IPS-NIHi11 (cell line): ENCODE measurements around the gene MPPED2.

Source experiments
- DNase-seq: peaks from one replicate; pipeline ENCODE4 v3.0.0; 2012; ENCODE audit warnings: mixed read lengths, low spot score

The MPPED2 gene

DNA sequence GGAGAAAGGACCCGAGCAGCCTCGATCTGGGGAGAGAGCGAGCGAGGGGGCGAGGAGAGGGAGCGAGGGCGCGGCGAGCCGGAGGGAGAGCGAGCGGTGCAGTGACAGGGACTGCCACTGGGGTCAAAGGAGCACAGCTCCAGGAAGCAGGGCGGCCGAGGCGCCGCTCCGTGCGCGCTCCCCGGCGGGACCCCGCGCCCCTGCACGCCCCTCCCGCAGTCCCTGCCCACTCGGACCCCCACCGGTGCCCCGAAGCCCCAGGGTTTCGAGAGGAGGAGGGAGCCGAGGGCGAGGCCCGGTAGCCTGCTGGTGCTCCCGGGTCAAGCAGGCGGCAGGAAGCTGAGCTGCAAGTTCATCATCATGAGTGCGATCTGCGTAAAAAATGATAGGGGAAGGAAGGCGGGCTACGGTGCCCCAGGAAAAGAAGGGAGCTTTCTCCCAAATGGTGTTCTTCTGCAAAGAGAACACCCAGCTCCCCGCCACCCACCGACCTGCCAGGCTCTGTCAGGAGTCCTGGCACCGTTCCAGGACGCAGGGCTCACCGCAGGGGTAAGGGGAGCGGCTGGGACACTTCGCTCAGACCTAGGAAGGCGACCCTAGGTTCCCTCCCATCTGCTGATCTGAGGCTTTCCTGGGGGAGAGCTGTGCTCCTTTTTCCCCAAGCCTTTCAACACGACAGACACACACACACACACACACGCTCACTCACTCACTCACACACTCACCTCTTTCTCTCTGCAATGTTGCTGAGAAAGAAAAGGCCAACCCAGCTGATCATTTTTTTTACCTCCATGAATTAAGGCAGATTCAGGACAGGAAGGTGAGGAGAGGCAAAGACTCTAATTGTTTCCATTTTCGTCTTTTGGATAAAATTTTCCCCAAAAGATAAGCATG is at the start of gene MPPED2:
MPPED2 (minus strand) TSS at position 103 of the 894 bp plus-strand sequence. CDS start 5,980 bp downstream, outside the sequence.
- DNase-seq: peak; percentile 83

DNA sequence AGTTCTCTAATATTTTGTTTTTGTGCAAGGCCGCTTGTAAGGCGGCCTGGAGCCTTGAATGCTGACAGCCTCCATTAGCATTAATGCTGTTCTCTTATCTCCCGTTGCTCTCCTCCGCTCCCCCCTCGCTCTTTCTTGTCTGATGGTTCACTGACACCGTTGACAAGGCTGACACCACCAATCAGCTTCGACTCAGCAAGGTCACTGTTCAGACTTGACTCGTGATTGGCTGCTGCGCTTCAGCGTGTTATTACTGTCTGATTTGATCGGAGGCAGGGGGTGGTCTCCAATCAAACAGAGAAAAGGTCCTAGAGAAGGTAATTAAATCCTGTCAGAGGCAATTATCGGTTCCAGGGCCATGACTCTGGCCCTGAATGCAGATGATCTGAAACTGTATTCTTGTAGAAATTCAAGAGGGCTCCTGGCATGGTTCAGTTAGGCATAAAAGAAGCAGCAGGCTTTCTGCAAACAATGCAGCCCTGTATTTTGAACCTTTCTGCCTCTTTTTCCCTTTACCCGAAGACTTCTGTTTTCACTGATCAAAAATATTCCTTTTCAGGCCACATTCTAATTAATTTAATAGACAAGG is 49.3 kb upstream of the MPPED2 start:
- peak; percentile 80 for DNase-seq

- no peak for DNase-seq
Observed at GRCh38 chr11:30631148-30631547, 45.0 kb upstream of the MPPED2 start.

- no peak for DNase-seq
Observed at GRCh38 chr11:30619767-30620166, 33.6 kb upstream of the MPPED2 start.

DNA sequence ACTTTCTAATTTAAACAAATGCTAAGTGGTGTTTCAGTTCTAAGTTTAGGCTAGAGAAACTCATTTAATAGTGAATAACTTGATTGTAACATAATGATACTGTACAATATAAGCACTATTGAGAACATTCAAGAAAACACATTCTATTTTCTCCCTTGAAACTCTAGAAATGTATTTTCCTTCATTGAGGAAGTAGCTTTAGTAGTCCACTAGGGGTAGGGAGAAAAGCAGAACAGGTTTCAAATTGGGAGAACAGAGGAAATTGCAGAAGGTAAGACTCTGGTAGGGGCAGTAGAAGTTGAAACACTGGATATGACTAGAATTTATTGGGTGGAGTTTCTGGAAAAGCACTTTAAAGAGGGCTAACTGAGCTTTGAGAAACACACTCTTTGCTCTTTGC is 31.6 kb upstream of the MPPED2 start:
- no peak for DNase-seq

DNA sequence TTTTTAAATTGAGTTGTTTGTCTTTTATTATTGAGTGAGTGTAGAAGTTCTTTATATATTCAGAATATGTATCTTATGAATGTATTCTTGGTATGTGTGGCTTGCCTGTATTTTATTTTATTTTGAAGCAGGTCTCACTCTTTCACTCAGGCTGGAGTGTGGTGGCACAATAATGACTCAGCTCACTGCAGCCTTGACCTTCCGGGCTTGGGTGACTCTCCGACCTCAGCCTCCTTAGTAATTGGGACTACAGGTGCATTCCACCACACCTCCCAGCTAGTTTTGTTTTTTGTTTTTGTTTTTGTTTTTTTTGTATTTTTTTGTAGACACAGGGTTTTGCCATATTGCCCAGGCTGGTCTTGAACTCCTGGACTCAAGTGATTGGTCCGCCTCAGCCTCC is 24.5 kb upstream of the MPPED2 start:
- DNase-seq: no peak

DNA sequence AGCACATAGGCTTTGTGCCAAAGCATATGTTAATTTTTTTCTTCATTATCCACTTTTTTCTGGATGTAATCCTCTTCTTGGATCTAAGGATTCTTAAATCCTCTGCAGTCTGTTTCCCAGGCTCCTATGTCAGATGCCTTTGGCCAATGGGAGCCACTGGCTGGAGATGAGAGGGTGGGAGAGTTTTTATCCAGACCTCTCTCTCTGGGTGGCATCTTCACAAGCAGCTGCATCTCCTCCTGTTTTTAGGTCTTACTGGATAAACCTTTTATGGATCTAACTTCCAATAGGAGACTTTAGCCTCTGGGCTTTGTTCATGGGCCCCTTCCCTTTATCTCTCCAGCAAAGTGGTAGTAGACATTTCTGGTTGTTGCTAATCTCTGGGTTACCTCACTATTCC is 22.4 kb upstream of the MPPED2 start:
- DNase-seq: no peak

GRCh38 chr11:30605036-30605605 is 19.0 kb upstream of the MPPED2 start:
- DNase-seq: no peak

DNA sequence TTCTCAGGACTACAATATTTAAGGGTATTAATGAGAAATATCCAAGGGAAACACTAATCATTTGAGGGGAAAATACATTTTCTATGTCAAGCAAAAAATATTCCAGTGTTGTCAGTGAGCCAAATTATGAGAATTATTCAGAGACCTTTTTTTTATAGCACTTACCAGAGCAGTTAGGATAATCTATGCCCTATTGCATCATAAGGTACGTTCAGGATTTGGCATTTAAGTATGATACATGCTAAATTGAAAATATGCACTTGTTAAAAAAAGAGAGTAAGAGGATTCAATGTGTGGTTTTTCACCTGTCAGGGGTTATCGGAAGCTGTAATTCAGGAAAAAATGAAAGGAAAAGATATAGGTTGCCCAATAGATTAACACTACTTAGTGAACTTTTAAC is 17.2 kb upstream of the MPPED2 start:
- DNase-seq: no peak

DNA sequence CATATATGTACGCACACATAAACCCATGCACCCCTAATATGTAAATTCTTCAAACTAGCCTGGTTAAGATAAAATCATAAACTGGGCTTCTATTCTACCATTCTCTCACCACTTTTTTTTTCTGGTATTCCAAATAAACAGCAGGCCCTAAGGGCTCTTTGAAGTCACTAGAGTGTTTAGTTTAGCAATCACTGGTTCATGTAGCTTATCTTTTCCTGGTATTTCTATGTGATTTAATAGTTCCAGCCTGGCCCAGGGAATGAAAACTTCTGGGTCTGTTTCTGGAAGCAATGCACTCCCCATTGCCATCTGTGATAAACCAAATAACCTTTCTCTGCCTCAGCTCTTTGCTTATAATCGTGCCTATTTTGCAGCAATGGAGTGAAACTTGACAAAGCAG is 10.7 kb upstream of the MPPED2 start:
- no peak for DNase-seq

- DNase-seq: peak; percentile 12
Observed at GRCh38 chr11:30595934-30596333, 9.8 kb upstream of the MPPED2 start.

DNA sequence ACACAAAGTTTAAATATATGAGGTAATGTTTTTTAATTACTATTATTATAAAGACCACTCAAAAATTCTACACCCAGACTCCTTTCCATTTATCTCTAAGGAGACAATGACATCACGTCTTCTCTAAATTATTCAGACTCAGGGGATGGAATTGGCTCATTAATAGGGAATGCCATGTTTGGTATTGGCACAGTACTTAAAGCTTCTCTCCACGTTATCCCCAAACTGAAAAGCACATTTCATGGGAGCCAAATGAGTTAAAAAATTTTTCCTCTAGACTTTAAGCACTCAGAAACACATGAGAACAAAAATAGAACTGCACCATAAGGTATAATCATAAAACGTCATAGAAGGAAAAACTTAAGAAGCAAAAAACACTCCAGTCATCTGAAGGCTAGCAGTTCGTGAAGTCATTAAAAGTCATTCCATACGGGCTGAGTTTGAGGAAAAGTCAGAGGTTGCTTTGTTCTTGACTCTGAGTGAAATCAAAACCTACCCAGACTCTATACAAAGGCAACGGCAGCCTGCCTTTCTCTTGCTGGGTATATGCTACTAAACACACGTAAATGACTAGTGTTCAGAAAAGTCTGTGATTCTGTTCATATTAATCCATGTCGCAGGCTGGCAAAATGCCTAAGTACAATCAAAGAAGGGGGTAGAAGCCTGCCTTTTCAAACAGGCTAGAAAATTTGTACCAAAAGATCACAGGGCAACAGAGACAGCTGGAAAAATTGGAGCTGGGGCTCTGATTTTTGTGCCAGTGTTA is 8.7 kb upstream of the MPPED2 start:
- no peak for DNase-seq

DNA sequence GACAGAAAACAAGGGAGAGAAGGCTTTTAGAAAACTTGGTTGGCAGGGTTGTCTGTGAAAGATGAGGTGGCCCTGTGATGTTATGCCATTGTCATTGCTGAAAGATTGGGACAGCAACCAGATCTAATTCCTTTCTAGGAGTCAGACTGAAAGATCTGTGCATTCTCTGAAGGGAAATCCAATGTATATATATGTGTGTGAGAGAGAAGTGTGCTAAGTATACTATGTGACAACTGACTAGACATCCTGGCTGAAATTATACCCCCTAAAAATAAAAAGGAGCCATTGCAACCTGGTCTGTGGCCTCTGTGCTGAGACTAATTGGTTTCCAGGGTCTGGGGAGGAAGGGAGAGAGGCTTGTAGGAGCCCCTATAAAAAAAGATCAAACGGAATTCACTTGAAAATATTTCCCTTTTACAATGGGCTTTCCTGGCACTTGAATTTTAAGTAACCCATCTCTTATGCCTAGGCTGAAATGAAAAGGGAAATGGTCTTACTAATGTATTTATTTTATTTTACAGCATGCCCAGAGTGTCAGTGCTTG is 1.2 kb upstream of the MPPED2 start:
- DNase-seq: no peak

GRCh38 chr11:30585892-30586250 is 282 bp downstream of the MPPED2 start:
- DNase-seq: peak; percentile 72

GRCh38 chr11:30585125-30585891 is 845 bp downstream of the MPPED2 start:
- peak; percentile 66 for DNase-seq

DNA sequence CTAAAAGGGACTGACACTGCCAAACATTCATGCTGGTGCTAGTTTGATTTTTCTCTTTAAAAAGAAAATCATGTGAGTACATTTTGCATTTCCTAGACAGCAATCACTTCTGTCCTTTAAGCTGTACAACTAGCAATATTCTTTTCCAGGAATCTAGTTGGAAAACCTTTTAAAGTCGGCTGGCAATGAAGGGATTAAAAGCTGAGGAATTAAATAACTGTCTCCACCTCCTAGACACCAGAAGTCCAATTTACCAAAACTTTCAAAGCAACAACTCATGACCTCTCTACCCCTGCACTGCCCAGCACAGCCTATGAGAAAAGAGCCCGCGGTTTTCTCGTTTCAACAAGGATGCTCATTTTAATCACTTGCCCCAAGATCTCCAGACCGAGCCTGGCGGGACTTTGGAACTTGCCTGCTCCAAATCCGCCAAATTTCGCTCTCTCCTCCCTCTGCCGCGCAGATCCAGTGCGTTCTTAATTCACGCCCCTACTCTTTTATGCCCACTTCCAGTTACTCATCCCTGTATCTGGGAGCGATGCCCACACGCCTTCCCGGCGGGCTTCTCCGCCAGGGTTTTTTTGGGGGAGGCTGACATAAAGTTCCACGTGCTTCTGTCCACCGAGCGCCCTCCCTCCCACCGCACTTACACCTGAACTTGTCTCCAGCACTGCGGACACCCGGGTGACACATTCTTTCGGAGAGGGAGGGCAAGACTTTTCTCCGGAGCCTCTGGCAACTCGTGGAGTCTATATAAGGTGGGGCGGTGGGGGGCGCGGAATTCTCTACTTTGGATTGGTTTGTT is 2.5 kb downstream of the MPPED2 start:
- DNase-seq: peak; percentile 27

DNA sequence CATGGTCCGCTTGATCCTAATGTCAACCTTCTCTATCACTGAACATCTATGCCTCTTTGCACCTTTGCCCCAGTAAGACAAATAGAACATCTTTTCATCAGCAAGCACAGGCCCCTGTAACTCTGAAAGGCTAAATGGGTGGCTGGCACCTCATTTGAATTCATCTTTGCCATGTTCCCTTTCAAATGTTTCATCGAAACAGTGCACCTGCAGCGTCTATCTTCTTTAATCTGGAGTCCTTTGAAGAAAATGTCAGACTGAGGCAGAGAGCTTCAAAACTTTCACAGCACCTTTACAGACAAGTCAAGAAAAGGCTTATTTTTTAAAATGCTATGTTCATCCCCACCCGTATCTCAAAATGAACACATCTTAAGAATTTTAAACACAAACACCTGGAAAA is 3.4 kb downstream of the MPPED2 start:
- no peak for DNase-seq

DNA sequence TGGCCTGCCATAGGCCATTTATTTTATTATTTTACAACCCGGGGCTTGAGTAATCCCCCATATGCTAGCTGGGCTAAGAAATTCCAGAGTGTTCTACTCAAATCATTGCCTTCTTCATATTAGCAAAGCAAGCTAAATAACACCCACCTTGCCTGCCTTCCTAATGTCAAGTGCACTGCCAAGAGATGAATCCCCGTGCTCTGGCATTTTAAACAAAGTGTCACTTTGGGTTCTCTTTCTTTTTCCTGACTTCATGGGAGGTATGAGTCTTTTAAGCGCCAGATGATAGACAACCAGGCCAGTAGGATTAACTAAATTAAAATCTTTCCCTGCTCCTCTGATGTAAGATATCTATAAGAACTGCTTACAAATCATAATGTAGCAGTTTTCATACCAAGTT is 4.5 kb downstream of the MPPED2 start:
- DNase-seq: no peak

DNA sequence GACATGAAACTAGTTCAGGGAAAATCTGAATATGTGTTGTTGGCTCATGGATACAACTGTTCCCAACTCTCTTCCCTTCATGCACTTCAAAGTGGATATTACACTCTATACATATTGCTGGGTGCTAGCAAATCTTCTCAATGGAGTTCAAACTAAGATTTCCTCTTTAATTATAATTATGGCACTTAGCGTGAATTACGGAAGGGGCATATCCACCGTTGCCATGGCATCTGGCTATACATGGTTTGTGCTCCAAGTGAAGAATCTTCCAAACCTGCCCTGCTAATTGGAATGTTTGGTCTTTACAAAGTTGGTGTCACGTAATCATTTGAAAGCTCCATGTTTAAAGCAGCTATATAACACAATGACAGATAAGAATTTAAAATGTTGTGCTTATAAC is 5.6 kb downstream of the MPPED2 start:
- no peak for DNase-seq

DNA sequence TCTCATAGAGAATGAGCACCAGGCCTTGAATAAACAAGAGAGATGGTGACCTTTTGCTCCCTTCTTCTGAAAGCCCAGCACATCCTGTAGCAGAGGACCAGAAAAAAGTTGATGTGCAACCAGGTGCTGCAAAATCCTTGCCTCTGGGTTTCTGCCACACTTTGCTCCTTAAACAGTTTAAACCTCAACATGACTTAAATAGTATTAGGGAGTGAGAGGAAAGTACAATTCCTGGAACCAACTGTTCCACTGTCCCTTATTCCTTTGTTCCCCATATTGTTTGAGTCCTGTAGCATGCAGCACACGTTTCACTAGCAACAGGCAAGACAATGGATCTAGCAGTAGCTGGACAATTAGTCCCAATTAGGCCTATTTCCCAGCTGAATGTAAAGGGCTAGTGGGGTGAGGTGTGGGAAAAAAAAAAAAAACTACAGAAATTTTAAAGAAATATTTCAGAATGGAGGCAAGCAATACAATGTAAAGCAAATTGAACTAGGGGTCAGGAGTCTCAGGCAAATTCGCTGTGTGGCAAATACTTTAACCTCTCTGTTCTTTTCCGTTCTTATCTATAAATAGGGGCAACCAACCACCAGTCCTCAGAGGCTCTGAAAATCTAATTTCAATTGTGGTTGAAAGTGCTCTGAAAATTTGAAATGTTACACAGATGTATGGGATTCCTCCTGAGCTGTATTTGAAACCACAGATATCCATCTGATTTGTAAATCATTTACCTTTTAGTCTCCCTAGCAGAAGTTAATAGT is 6.6 kb downstream of the MPPED2 start:
- DNase-seq: no peak
